Anterior cingulate cortex (tissue), 58 donors: ENCODE measurements around the gene BICC1.
A peak's percentile ranks its signal among the peaks of the same experiment; 100 is the strongest.

Source experiments
- DNase-seq, 58 donors: peaks; one replicate each; lab custom pipeline; 2025; lab: John Stamatoyannopoulos, UW

The BICC1 gene

GRCh38 chr10:58734664-58735063 lies 222.0 kb downstream of the BICC1 start:
- DNase-seq = no peak

DNA sequence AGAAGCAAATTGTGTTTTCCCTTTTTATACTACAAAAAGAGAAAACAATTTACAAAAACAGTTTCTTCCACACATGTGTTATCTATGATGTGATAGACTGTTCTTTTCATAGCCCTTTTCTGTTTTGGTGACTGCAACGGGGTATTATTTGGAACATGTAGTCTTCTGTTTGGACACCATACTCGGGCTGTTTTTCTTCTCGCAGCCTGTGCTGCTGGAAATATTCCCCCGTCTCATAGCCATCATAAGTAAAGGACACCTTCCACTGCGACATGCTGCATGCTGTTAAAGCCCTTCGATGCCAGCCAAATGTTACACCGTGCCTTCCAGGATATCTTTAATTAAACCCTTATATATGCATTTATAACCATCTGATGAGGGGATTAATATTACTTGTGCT lies 222.4 kb downstream of the BICC1 start:
- DNase-seq = no peak

- DNase-seq = no peak
Measured at GRCh38 chr10:58740620-58741369, 228.1 kb downstream of the BICC1 start.

GRCh38 chr10:58741673-58742072 lies 229.0 kb downstream of the BICC1 start:
- no peak for DNase-seq

GRCh38 chr10:58742141-58742540 lies 229.5 kb downstream of the BICC1 start:
- DNase-seq = no peak

DNA sequence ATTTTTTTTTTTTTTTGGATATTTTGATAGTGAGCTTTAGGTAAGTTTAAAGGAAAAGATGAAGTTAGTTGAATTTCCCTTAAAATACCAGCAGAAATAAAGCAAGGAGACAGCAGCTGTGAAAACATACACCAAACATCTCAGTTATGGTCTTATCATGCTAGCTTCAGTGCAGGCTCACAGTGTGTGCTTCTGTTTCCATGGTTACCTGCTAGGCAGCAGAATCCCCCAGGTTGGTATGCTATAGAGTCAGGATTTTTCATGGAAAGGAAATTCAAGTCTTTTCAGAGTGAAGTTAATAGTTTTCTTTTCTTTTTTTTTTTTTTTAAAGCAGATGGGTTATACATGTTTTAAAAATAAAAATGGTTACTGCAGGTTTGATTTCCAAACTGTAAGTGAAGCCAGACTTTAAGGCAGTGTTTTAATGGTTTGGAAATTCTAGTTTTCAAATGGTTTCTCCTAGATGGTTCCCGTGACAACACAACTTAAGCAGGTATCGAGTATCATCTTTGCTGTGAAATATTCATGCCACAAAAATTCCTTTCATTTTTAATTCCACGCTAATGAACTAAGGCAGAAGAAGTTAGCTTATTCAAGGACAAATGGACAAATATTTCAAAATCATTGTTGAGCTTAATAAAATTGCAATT lies 230.9 kb downstream of the BICC1 start:
- peak in 5 of 58 donors; percentile 3 to 13 (median 5) for DNase-seq

DNA sequence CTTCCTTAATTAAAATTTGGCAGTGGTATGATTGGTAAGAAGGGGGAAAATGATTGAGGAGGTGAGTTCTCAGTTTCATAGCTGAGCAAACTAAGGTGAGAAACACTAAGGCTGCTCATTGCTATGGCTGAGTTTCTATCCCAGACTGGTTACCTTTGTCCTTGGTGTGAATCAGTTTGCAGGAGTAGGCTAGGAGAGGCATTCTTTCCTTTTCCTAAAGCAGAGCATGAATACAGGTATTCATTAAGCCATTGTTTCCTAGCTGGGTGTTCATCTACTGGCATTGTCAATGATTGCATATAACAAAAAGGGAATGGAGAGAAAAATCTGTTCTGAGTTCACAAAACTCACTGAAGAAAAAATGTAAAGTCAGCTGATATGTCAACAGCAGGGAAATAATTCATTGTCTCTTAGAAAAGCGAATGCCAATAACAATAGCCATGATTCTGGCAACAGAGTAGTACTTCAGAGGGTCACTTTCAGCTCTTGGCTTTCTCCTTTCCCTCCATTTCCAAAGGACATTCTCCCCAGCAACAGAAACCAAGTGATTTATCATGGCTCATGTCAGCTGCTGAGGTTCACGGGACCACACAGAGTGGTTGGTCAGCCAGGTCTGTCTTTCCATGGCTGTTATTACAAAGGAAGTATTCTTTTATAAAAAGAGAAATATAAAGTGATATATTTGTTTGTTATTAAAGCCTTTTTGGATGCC lies 234.0 kb downstream of the BICC1 start:
- DNase-seq = no peak

- no peak for DNase-seq
Measured at GRCh38 chr10:58747687-58748086, 235.0 kb downstream of the BICC1 start.

- DNase-seq = no peak
Measured at GRCh38 chr10:58752665-58753064, 240.0 kb downstream of the BICC1 start.

DNA sequence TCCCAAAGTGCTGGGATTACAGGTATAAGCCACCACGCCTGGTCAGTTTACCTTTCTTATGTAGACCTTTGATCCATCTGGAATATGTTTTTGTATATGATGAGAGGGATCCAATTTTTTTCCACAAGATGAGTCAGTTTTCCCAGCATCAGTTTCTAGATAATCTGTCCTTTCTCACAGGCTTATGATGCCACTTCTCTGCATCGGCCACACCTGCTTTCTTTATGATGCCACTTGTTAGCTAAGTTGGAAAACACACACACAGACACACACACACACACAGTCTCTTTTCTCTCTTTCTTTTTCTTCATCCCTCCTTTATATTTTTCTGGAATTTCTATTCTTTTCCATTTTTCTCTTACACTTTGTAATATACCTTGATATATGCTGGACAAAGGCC lies 240.8 kb downstream of the BICC1 start:
- DNase-seq = no peak

DNA sequence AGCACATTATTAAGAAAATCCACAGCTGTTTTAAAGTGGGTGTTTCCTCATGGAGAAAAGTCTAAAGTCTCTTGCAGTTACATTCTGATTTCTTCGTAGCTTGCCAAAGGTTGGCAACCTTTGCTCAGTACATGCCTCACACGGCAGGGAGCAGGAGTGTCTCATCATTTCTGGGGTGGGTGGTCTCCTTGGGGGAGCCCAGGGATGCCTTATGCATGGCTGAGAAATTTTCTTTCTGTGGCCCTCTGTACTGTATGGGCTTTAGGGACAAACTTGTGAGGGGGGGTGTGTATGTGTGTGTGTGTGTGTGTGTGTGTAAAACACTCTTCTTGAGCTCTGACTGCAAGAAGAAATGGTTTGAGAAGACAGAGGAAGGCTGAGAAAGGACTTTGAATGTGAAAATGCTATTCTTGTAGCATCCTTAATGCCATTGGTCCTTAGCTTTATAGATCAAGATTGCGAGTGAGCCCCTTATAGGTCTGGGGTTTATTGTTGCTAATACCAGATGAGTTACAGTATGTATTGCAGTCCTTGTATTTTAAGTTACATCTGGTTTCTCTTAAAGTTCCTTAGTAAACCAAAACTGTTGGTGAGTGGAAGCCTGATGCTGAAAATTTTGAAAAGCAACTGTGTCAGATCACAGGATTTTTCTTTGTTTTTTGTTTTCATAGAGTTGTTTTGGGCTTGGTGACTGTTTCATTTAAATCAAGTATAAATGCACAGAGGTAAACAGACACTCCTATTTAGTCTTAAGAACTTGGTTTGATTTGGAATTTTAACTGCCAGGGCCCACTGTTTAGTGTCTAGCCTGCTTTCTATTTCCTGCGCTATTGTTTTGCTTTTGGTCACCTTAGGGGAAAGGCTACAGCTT lies 242.0 kb downstream of the BICC1 start:
- DNase-seq = no peak

DNA sequence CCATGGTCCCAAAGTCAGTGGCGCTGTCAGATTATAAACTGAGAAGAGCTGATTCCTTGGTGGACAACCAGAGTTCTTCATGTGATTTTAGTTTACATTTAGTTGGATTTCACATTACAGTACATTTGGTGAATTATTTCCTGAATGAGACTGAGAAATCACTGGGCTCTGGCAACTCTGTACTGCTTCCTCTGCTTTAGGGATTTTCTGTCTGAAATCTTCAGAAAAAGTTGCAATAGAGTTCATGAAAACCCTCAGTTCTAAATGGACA lies 242.6 kb downstream of the BICC1 start:
- no peak for DNase-seq

DNA sequence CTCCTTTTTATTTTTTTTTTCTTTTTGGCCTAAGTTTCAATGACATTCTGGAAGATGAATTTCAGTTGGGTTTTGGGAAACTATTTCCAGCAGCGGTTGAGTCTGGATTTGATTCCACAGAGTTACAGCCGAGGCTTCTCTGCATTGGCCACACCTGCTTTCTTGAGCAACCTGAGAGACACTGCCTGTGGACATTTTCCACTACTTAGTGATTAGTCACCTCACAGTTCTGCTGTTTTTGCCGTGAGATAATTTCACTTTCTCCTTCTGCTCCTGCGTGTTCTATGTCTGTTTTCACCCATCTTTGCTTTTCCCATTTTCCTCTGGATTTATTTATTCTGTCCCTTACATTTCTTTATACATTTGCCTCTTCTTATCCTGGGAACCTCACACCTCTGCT lies 243.0 kb downstream of the BICC1 start:
- DNase-seq = no peak

DNA sequence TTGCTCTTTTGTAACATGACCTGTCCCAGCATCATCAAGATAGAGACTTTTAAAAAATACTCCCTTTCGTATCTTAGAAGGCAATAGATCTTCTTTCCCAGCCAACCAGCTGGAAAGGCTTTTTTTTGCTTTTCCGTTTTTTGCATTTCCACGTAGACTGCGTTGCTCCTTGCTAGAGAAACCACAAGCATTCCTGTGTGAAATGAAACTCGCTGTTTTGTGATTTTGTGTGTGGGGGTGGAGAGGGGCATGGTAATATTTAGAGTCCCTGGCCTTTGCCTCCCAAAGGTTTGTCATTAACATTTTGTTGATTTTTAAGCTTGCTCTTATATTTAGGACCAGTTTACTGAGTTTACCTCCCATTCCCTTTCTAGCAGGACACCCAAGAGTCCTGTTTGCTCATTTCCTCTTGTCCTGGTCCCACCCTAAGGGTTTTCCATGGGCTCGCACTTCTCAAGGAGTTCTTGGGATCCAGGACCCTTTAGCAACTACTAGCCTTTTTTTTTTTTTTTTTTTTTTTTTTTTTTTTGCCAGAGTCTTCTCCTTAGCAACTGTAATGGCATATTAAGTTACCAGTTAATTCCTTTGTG lies 243.6 kb downstream of the BICC1 start:
- DNase-seq = no peak

DNA sequence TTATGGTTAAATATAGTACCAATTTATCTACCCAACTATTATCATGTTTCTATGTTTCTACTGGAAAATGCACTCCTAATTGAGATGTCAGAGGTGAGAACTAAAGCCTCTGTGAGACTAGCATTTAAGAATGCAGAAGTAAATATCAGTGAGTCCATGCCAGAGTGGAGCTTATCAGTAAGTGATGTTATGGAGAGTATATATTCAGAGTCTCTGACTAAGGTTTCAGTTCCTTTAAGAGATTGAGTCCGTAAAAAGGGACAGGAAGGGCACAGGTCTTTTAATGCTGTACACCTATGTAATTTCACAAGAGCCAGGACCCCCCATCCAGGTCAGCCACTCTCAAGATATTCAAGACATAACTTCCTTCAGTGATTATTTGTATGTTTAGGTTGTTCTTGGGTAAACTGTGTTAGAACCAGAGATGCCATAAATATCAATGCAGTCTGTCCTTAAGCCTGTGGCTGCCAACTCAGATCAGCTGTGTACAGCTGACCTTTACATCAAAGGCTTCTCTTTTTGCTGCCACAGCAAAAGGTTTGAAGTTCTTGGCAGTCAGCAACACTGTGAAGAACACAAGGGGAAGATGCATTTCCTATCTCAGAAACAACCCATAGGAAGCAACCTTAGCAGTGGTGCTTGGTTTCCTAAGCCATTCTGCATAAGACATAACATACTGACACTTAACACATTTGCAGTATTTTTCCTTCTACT lies 244.8 kb downstream of the BICC1 start:
- no peak for DNase-seq

DNA sequence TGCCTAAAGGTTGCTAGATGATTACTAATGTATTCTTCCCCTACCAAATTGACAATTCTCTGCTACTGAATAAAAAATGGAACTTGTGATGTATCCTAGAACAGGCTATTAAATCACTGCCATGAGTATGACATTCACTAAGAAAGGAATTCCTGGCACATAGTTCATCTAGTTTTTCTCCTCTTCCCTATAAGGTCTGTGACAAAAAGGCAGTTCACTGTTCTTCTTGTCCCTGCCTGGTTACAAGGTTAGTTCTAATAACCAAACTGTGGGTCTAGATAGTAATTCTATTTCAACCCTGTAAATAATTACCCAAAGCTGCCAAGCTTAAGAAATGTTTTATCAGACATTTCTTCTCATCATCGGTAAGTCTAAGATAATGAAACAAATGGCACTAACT lies 245.6 kb downstream of the BICC1 start:
- no peak for DNase-seq

DNA sequence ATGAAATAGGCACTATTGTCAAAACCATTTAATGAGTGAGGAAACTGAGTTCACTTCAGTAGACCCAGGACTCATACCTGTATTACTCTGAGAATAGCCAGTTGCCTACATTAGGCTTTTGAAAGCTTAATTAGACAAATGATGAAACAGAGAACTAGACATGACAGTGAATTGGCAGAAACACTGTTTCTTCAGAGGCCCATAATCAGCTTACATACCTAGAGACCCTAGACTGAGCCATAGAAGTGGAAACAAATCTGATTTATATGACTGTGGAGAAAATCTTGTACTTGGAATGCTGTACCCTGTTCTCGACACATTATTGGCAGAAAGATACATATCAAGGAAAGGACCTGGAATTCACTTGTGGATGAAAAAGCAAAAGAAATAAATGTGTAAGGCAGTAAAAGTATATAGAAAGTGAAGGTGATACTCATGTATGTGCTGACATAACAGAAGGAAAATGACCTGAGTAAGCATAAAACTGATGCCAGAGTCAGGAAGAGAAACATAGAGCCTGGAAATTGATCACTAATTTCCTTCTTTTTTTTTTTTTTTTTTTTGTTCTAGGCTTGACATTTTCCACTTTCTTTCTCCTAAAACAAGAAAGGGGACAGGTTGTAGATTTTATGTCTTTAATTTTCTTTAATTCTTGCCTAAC lies 251.5 kb downstream of the BICC1 start:
- DNase-seq = no peak

GRCh38 chr10:58765910-58766309 lies 253.2 kb downstream of the BICC1 start:
- no peak for DNase-seq

DNA sequence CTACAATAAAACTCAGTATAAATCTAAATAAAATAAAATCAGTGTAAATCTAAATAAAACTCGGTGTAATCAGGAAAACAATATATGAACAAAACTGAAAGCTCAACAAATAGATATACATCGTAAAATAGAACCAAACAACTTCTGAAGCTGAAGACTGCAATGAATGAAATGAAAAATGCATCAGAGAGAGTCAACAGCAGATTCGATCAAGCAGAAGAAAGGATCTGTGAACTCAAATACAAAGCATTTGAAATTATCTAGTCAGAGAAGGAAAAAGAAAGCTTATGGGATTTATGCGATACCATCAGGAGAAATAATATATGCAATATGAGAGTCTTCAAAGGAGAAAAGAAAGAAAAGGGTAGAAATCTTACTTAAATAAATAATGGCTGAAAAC lies 255.0 kb downstream of the BICC1 start:
- no peak for DNase-seq
